NCI-H146 treated with DMSO at 0.1 percent for 48 hours (cell line): ENCODE data around the gene ANP32D.
"Not testable (repeated sequence)": the region's sequence is repeated elsewhere in the genome, so short reads cannot be mapped to it uniquely, and the experiment has no call there.

ENCODE experiments used
- DNase-seq: peaks from one replicate; lab custom pipeline; 2025; ENCODE audit not compliant: unreplicated experiment; lab: John Stamatoyannopoulos, UW

The ANP32D gene

GRCh38 chr12:48500281-48500680, 27.9 kb downstream of the ANP32D start:
- DNase-seq: not testable (repeated sequence)

GRCh38 chr12:48506836-48507235, 34.5 kb downstream of the ANP32D start:
- not testable (repeated sequence) for DNase-seq

- no peak for DNase-seq
These were observed 36.6 kb downstream of the ANP32D start for GRCh38 chr12:48508987-48509386.

GRCh38 chr12:48510111-48510510, 37.8 kb downstream of the ANP32D start:
- no peak for DNase-seq

GRCh38 chr12:48512855-48513254, 40.5 kb downstream of the ANP32D start:
- no peak for DNase-seq

GRCh38 chr12:48514728-48515127, 42.4 kb downstream of the ANP32D start:
- DNase-seq: no peak

GRCh38 chr12:48520381-48520780, 48.0 kb downstream of the ANP32D start:
- DNase-seq: not testable (repeated sequence)
